Fibroblast of mammary gland (primary cell): ENCODE results near the gene SRP54.

ENCODE experiments used
- DNase-seq: peaks from one replicate; pipeline ENCODE4 v3.0.0-alpha.2; 2010; ENCODE audit warnings: low read depth
- H3K4me3 ChIP-seq: 2 replicates; pipeline ENCODE4 v1.5.1; 2011; ENCODE audit warnings: low read depth, mild to moderate bottlenecking, low read length, moderate library complexity; ENCODE audit not compliant: control insufficient read depth
- CTCF ChIP-seq: conservative IDR thresholded peaks from 2 replicates; pipeline ENCODE4 v1.5.1; 2011; ENCODE audit warnings: low read depth, low read length, inconsistent platforms; ENCODE audit not compliant: control insufficient read depth, insufficient read depth

SRP54 gene

DNA sequence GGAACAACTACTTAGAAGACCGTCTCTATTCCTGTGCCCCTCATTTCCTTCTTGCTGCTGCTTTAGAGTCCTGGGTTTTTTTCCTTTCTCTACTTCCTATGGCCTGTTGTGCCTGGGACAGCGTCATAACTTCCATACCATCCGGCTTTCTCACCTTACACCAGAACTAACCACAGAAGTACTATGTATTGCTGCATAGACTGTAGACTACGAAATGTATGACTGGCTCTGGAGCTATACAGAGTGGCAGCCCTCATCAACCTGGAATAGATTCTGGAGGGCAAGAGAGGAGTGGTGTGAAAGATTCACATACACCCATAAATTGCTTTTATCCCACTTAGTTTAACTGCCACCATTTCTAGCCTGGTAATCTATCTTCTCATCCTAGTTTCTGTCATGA lies 16.9 kb upstream of the SRP54 start:
- TF ChIP-seq CTCF, result no peak
- DNase-seq, result no peak
- no peak overlapping the region for H3K4me3 ChIP-seq

- no peak for DNase-seq
- no peak overlapping the region for H3K4me3 ChIP-seq
- TF ChIP-seq CTCF, result no peak
Observed at GRCh38 chr14:34966413-34966812, 16.4 kb upstream of the SRP54 start.

DNA sequence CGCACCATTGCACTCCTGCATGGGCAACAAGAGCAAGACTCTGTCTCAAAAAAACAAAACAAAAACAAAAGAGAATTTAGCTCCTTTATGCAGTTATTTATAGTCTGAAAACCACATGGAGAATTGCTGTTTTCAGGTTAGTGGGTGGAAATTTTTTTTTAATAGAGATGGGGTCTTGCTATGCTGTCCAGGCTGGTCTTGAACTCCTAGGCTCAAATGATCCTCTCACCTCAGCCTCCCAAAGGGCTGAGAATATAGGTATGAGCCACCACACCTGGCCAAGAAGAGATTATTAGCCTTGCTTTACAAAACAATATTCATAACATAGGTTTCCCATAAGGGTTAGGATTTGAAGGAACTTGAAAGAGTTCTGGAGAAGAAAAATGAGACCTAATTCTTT lies 12.1 kb upstream of the SRP54 start:
- no peak for TF ChIP-seq CTCF
- H3K4me3 ChIP-seq, result no peak overlapping the region
- no peak for DNase-seq

DNA sequence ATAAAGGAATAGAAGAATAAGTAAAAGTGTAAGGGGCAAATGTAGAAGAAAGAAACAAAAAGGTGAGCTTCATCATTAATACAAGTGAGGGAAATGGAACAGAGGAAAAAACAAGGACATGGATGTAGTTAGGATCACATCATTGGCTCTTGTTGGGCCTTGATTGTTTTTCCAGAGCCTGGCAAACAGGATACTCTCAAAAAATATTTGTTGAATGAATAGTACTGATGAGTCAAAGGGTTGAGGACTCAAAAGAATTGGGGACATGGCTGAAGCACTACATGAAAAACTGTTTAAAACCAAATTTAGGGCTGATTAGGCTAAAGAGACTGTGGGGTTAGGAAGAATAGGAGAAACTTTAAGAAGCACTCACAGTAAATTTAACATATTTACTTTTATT lies 11.4 kb upstream of the SRP54 start:
- peak; percentile 53 for DNase-seq
- H3K4me3 ChIP-seq, result no peak overlapping the region
- no peak for TF ChIP-seq CTCF

DNA sequence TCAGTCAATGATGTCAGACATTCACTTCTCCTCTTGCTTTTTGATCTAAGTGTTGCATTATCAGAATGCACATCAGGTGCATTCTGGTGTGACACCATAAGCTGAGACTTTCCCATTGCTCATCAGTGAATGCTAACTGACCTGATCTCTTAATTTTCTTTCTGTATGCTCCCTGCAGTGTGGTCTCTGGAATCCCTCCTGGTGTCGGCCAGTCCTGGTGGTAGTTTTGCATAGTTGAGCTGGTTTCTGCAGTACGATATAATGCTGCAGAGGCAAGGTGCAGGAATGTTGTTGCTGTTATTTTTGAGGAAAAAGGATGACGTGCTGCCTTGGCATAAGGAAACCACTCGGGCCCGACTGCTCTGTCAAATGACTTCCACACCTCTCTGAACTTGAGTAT lies 11.0 kb upstream of the SRP54 start:
- no peak for DNase-seq
- no peak for TF ChIP-seq CTCF
- H3K4me3 ChIP-seq, result no peak overlapping the region

DNA sequence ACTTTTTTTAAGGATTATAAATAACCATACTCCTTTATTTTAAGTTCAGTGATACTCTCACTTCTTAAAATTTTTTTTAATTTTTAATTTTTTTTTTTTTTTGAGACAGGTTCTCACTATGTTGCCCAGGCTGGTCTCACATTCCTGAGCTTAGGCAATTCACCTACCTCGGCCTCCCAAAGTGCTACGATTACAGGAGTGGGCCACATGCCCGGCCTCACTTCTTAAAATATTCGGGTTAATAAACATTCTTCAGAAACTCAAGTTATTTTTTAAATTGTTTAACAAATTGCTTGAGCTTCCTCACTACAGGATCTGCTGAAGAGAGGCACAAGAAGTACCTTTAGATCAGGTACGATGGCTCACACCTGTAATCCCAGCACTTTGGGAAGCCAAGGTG lies 4.3 kb upstream of the SRP54 start:
- DNase-seq, result no peak
- no peak overlapping the region for H3K4me3 ChIP-seq
- no peak for TF ChIP-seq CTCF

GRCh38 chr14:34980337-34980900 lies 2.4 kb upstream of the SRP54 start:
- no peak for TF ChIP-seq CTCF
- H3K4me3 ChIP-seq, result peak overlapping the region; percentile 79
- DNase-seq, result no peak
